ENCODE data around the gene YIF1A.
A peak's percentile ranks its signal among the peaks of the same experiment; 100 is the strongest.
"Not testable (repeated sequence)": the region's sequence is repeated elsewhere in the genome, so short reads cannot be mapped to it uniquely, and the experiment has no call there.

YIF1A gene

GRCh38 chr11:66268244-66268951 lies 20.5 kb downstream of the YIF1A start, which contains the start of gene RAB1B:
Gene RAB1B (plus strand): TSS chr11:66268639. CDS start chr11:66268680, 41 bp downstream.
- peak; percentile 97 for DNase-seq

DNA sequence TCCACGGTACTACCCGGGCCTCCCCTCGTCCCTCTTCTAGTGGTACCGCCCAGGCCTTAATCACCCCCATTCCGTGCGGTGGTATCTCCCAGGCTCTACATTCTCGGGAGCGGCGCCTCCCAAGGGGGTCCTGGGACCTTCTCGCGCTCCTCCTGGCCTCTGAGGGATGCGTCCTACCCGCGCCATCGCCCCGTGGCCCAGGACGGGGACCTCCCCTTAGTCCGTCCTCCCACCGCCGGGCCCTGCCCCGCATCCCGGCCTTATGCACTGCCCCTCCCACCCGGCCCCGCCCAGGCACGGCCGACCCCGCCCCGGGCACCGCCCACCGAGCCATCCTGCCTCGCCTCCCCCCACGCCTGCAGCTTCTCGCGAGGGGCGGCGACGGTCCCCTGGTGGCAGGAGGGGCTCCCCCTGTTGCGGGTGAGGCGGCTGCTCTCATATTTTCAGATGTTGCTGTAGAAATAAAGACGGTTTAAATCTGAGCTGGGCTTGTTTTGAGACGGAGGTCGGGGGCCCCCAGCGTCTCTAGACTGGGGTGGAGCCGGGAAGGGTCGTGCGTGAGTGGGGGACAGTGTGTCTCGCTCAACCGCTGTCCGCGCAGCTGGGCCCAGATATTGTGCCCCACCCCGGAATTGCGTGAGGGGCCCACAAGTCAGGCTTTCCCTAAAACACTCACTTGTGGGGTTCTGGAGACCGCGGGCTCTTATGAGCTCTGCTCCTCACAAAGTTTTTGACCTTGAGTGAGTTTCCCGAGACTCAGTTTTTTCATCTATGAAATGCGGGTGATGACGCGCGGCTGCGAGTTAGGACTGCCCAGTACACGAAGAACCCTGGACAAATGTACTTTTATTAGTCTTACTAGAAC lies 21.3 kb downstream of the YIF1A start:
- no peak for DNase-seq

DNA sequence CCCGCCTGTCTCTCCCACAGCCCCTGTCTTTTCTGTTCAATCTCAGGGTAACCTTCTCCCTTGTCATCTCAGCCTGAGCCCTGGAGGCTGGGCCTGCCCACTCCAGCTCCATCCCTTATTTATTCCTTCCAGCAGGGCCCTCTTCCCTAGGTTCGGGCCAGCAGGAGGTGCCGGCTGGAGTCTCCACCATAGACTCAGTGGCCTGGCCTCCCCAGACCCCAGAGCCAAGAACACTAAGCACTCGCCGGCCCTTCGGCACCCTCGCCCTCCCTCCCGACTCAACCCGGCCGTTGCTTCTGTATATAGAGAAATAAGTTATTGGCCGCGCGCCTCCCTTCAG lies 21.9 kb downstream of the YIF1A start:
- DNase-seq: no peak

DNA sequence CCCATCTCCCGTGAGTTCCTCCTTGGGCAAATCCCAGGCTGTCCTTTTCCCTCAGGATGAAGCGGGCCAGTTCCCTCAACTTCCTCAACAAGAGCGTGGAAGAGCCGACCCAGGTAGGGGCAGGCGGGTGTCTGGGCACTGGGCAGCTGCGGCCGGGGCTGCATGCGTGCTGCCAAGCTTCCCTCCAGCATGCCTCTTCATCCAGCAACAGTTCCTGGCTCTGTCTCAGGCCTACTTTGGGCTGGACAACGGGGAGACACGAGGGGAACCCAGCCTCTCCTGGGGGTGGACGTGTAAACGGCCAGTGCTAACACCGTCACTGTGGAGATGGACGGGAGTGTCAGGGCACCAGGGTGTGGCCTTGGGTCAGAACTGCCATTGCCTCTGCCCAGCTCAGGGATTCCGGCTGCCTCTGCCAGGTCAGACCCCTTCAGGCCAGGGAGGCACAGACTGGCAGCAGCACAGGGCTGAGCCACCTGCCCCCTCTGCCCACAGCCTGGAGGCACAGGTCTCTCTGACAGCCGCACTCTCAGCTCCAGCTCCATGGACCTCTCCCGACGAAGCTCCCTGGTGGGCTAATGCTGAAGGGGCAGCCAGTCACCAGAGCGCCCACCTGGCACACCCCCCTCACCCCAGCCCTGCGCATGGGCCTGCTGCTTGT lies 22.4 kb downstream of the YIF1A start:
- no peak for DNase-seq

DNA sequence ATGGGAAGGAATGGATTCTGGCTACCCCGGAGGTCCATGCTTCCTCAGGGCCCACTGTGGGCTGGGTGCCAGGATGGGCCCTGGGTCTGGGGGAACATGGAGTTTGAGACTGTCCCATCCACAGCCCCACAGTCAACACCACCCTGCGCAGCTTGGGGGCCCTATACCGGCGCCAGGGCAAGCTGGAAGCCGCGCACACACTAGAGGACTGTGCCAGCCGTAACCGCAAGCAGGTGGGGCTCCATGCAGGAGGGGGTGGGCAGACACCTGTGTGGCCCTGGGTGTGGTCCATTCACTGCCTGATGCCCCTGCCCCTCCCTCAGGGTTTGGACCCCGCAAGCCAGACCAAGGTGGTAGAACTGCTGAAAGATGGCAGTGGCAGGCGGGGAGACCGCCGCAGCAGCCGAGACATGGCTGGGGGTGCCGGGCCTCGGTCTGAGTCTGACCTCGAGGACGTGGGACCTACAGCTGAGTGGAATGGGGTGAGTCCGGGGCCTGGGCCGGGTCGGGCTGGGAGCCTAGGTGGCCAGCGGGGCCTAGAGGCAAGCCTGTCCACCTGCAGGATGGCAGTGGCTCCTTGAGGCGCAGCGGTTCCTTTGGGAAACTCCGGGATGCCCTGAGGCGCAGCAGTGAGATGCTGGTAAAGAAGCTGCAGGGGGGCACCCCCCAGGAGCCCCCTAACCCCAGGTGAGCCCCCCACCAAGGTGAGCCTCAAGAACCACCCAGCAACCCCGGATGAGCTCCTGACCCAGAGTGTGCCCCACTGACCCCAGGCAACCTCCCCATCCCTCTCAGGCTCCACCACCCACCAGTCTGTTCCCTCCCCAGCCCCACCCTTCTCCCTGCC lies 23.2 kb downstream of the YIF1A start:
- DNase-seq: no peak

DNA sequence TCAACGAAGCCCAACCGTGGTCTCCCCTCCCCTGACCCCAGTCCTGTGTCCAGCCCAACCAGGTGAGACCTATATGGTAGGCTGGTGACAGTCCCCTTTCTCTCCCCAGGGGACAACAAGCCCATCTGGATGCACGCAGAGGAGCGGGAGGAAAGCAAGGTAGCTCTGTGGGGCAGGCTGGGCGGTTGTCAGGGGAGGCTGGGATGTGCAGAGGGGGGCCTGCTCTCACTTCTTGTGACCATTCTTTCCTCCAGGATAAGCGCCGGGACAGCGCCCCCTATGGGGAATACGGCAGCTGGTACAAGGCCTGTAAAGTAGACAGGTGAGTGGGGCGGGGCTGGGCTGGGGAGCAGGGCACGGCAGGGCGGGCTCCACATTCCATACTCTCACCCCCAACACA lies 24.0 kb downstream of the YIF1A start:
- no peak for DNase-seq

DNA sequence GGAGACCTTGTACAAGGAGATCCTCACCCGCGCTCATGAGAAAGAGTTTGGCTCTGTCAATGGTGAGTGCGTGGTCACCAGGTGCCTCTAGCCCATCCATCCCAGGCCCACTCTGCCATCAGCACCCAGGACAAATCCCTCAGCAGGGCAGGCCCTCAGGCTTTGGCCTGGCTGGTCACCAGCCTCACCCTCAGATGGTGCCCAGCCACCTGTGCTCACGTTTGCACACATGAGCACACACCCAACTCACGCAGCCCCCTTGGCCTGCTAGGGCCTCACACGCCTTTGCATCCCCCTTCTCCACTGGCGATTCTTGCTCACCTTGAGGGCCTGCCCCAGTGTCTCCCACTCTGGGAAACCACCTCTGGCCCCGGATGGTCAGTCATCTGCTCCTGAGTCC lies 24.6 kb downstream of the YIF1A start:
- no peak for DNase-seq

- no peak for DNase-seq
Measured at GRCh38 chr11:66263785-66264184, 25.2 kb downstream of the YIF1A start.

GRCh38 chr11:66263231-66263630 lies 25.7 kb downstream of the YIF1A start:
- DNase-seq: no peak

DNA sequence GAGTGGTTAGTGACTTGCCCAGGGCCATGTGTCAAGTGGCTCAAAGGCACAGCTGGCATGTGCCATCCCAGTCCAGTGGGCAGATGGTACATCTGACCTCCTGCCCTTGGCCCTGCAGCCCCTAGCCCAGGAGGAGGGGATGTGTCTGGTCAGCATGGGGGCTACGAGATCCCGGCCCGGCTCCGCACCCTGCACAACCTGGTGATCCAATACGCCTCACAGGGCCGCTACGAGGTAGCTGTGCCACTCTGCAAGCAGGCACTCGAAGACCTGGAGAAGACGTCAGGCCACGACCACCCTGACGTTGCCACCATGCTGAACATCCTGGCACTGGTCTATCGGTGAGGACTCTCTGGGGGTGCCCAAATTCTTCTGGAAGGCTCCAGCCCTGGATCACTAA lies 26.2 kb downstream of the YIF1A start:
- no peak for DNase-seq

- no peak for DNase-seq
Measured at GRCh38 chr11:66262191-66262590, 26.8 kb downstream of the YIF1A start.

- no peak for DNase-seq
Measured at GRCh38 chr11:66261578-66261977, 27.4 kb downstream of the YIF1A start.

- no peak for DNase-seq
Measured at GRCh38 chr11:66259956-66260355, 29.0 kb downstream of the YIF1A start.

- no peak for DNase-seq
Measured at GRCh38 chr11:66259225-66259624, 29.7 kb downstream of the YIF1A start.

DNA sequence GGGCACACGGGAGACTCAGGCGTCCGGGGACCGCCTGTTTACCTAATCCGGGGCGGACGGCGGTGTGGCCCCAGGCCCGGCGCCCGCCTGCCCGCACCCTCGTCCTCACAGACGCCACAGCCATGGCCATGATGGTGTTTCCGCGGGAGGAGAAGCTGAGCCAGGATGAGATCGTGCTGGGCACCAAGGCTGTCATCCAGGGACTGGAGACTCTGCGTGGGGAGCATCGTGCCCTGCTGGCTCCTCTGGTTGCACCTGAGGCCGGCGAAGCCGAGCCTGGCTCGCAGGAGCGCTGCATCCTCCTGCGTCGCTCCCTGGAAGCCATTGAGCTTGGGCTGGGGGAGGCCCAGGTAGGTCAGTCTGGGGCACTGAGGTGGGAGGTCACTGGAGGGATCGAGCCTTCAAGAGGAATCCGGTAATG lies 30.5 kb downstream of the YIF1A start:
- no peak for DNase-seq

- not testable (repeated sequence) for DNase-seq
Measured at GRCh38 chr11:66253081-66253480, 35.9 kb downstream of the YIF1A start.

GRCh38 chr11:66251809-66252208 lies 37.1 kb downstream of the YIF1A start:
- no peak for DNase-seq

- DNase-seq: no peak
Measured at GRCh38 chr11:66248903-66249302, 40.0 kb downstream of the YIF1A start.

DNA sequence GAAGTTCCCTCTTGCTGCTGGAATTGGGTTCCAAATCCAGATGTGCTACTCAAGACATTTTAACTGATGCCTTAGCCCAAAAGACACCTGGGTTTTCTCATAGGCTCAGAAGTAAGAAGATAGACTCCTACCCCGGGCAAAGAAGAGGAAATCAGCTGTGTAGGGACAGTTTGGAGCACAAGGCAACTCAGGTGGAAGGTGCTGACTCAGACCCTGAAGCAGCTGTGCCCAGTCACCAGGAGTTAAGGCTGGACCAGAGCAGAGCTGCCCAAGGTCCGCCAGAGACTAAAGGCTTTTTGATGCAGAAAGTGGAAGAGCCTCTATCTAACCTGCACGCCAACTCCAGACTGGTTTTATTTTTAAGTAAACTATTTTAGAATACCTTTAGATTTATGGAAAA lies 41.1 kb downstream of the YIF1A start:
- DNase-seq: no peak

DNA sequence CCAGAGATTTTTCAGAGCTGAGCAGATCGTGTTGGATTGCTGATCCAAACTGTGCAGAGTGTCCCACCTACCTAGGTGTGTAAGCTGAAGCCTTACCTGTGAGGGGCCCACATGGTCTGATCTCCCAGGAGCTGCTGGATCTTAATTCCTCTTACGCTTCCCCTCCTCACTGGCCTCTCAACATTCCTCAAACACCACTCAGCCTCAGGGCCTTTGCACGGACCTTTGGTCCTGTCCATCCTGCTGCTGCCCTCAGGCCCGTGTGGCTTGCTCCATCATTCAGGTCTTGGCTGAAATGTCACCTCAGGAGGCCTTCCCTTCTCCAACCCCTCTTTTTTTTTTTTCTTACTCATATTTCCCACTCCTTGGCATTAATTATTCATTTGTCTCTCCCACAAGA lies 41.6 kb downstream of the YIF1A start:
- no peak for DNase-seq

DNA sequence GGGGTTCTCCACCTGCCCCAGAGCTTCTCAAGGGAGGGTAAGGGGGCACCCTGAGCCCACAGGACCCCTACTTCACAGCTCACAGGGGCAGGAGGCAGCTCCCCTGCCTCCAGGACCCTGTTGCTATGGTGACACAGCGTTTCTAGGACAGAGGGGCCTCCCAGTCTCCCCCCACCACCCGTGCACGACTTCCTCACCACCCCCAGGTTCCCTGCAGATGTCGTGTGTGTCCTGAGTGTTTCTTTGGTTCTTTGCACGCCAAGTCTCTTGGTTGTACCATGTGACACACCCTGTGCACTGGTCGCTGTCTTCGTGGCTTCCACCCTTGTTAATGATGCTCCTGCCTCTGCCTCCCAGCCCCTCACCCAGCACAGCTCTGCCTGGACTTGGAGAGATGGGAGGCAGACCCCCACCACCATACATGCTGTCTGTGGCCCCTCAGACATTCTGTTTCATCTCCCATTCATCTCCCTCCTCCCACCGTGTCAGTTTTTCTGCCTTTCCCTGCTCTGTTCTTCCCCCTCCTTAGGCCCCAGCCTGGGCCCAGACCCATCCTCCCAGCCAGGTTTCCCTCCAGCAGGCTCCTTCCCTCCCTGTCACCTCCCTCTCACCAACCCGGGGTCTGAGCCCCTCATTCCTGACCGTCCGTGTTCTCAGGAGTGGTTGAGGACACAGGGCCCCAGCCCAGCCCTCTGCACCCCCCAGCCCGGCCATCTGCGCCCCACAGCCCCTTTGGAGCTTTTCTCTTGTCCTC lies 45.0 kb downstream of the YIF1A start:
- DNase-seq: no peak

All from NCI-H1417 treated with DMSO at 0.1 percent for 48 hours (cell line).